ENCODE data around the gene KREMEN2.
"Not testable (repeated sequence)": the region's sequence is repeated elsewhere in the genome, so short reads cannot be mapped to it uniquely, and the experiment has no call there.

Gene KREMEN2

DNA sequence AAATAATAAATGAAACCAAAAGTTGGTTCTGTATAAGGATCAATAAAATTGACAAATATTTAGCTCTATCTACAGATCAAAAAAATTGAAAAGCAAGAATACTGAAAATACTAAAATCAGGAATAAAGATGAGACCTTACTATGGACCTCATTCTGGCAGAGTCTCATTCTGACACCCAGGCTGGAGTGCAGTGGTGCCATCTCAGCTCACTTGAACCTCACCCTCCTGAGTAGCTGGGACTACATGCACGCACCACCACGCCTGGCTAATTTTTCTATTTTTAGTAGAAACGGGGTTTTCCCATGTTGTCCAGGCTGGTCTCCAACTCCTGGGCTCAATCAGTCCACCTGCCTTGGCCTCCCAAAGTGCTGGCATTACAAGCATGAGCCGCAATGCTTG is 22.0 kb upstream of the KREMEN2 start:
- no peak for DNase-seq (ENCODE audit: low read depth in 2 of 2)

GRCh38 chr16:2943716-2944115 is 20.4 kb upstream of the KREMEN2 start:
- DNase-seq (ENCODE audit: low read depth in 2 of 2) = not testable (repeated sequence)

GRCh38 chr16:2946649-2947048 is 17.4 kb upstream of the KREMEN2 start:
- no peak for DNase-seq (ENCODE audit: low read depth in 2 of 2)

DNA sequence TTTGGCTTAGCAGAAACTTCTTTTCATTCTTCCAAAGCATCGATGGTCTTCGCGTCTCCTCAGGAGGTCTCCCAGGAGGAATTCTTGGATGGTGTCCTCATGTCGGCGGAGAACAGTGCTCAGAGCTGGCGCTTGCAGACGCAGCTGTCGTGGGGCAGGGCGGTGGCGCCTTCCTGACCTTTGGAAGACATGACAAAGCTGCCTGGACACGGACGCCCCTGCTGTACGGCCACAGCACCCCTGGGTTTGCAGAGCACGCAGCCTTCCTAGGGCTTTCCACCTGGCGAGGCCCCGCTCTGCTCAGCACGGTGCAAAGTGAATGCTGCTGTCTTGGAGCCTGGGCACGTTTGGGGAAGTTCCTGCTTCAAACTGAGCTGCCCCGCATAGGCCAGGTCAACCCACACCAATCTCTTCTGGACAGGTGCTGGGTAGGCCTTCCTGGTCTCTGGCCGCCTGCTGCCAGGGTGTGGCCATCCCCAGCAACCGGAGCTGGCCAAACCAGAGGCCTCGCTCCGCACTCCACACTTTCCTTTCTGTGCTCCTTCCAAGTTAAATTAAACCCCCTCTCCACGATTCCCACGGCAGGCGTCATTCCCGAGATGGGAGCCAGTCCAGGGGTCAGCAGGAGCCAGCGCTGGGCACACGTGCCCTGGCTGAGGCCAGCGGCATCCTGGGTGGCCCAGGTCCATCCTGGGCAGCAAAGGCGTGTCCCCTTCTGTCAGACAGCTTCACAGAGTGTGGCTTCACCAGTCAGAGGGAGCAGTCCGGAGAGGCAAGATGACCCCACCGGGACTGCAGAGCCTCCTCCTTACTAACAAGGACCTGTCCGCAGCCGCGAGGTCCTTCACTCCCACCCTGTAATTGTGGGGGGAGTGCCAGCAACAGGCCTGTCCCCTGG is 15.0 kb upstream of the KREMEN2 start:
- DNase-seq (ENCODE audit: low read depth in 2 of 2) = no peak

GRCh38 chr16:2949705-2950352 is 14.2 kb upstream of the KREMEN2 start:
- DNase-seq (ENCODE audit: low read depth in 2 of 2) = no peak

DNA sequence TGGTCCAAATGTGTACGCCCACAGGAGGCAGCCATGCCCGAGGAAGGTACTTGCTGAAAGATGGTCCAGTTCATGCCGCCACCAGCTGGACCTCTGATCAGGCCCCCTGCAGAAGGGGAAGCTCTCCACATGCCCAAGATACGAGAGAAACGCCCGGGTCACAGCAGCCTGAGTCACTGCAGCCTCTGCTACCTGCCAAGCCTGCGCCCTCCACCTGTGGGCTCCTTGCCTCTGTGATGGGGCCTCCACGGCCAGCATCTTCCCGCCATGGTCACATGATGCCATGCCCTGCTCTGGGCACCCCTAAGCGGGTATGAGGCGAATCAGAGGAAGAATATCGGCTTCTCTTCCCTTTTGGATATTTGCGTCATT is 13.7 kb upstream of the KREMEN2 start:
- DNase-seq (ENCODE audit: low read depth in 2 of 2) = no peak

GRCh38 chr16:2950773-2951172 is 13.3 kb upstream of the KREMEN2 start:
- no peak for DNase-seq (ENCODE audit: low read depth in 2 of 2)

- DNase-seq (ENCODE audit: low read depth in 2 of 2) = no peak
These were observed 11.4 kb upstream of the KREMEN2 start for GRCh38 chr16:2952679-2953078.

GRCh38 chr16:2953706-2954627 is 10.1 kb upstream of the KREMEN2 start:
- DNase-seq (ENCODE audit: low read depth in 2 of 2) = no peak

GRCh38 chr16:2954656-2955381 is 9.3 kb upstream of the KREMEN2 start:
- DNase-seq (ENCODE audit: low read depth in 2 of 2) = no peak

GRCh38 chr16:2955438-2955778 is 8.7 kb upstream of the KREMEN2 start:
- DNase-seq (ENCODE audit: low read depth in 2 of 2) = no peak

GRCh38 chr16:2955779-2956578 is 8.1 kb upstream of the KREMEN2 start:
- DNase-seq (ENCODE audit: low read depth in 2 of 2) = no peak

DNA sequence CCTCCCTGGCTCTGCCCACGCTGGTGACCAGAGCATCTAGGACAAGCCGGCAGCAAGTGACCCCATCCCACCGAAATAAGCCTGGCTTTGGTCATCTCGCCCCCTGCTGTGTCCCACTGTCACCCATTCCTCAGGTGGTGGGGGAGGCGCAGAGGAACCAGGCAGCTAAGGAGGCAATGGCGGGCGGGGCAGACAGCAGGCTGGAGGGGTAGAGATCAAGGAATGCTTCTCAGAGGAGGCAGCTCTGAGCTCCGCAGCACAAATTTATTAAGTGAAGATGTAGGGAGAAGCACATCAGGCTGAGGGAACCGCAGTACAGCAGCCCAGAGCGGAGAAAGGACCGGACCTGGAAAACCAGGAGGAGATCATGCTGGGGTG is 7.5 kb upstream of the KREMEN2 start:
- DNase-seq (ENCODE audit: low read depth in 2 of 2) = no peak

- no peak for DNase-seq (ENCODE audit: low read depth in 2 of 2)
These were observed 4.9 kb upstream of the KREMEN2 start for GRCh38 chr16:2959206-2959605.

- no peak for DNase-seq (ENCODE audit: low read depth in 2 of 2)
These were observed 3.7 kb upstream of the KREMEN2 start for GRCh38 chr16:2960183-2961010.

- no peak for DNase-seq (ENCODE audit: low read depth in 2 of 2)
These were observed 1.6 kb upstream of the KREMEN2 start for GRCh38 chr16:2962334-2963073.

DNA sequence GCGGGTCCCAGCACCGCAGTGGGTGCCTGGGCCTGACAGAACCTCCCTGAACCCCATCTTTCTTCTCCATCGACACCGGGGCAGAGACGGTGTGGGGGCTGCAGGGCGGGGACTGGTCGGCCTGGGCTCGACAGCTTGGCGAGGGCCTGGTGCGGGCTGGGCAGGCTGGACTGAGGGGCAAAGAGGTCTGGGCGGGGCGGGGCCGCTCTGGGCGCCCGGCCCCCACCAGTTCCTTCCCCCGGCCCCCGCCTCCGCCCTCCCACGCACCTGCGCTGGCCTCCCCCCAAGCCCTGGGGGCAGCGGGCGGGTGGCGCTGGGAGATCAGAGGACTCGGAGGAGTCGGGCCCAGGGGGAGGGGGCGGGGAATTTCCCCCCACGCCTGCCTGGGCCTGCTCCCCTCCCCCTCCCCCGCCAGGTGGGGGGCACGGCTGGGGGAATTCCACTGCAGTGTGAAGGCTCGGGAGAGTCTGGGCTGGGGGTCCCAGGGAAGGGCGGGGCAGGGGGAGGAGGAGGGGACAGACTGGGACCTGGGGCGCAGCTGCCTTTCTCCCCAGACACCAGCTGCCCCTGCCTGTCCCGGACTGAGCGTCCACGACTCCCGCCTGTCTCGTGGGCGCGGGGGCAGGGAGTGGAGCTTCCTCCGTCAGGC is 877 bp upstream of the KREMEN2 start:
- DNase-seq (ENCODE audit: low read depth in 2 of 2) = no peak

DNA sequence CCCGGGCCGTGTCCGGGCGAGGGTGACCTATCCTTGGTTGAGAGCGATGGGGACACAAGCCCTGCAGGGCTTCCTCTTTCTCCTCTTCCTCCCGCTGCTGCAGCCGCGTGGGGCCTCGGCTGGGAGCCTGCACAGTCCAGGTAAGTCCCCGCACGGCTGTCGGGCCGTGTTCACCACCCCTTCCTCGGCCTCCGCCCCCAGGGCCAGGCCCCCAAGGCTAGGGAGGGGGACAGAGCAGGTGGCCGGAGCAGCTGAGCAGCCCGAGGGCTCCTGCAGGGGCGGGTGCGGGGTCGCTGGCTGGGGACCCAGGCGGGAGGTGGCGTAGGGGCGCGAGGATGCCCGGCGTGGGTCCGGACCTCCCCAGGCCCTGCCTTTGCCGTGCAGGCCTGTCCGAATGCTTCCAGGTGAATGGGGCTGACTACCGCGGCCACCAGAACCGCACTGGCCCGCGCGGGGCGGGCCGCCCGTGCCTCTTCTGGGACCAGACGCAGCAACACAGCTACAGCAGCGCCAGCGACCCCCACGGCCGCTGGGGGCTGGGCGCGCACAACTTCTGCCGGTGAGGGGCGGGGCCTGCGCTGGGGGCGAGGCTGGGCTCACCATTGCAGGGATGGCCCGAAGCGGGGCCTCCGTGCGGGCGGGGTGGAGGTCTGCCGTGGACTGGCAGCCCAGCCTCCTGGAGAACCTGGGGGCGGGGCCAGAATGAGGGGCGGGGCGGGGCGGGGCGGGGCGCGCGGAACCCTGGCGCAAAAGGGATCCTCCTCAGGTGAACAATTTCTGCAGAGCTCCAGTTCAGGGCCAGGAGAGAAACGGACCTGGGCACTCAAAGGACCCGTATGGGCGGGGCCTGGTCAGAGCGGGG is 631 bp downstream of the KREMEN2 start:
- DNase-seq (ENCODE audit: low read depth in 2 of 2) = no peak

Measured in stimulated activated CD8-positive, alpha-beta memory T cell treated with anti-CD3 and anti-CD28 coated beads, Interleukin-7, amount 100 ng/mL, for 1 hour (primary cell).